Choroid plexus epithelial cell (primary cell): ENCODE results near the gene NALCN.

ENCODE experiments used
- DNase-seq: peaks from one replicate; pipeline ENCODE4 v3.0.0-alpha.2; 2010; ENCODE audit warnings: low read depth
- H3K4me3 ChIP-seq: 2 replicates; pipeline ENCODE4 v1.5.1; 2011; ENCODE audit warnings: low read depth, mild to moderate bottlenecking, control low read depth, low read length, moderate library complexity
- CTCF ChIP-seq: conservative IDR thresholded peaks from 2 replicates; pipeline ENCODE4 v1.5.1; 2011; ENCODE audit warnings: low read depth, mild to moderate bottlenecking, control low read depth, inconsistent platforms, low read length, moderate library complexity

The NALCN gene

GRCh38 chr13:101416181-101417042 lies at the start of gene NALCN:
TSS of gene NALCN (minus strand) at chr13:101416508. CDS start at chr13:101399126, 17,382 bp downstream.
- TF ChIP-seq CTCF: no peak
- peak; percentile 18 for DNase-seq
- H3K4me3 ChIP-seq: peak within 1 kb of the TSS; percentile 67

- no peak for DNase-seq
- TF ChIP-seq CTCF: no peak
- H3K4me3 ChIP-seq: no peak overlapping the region
Measured at GRCh38 chr13:101465877-101466276, 49.6 kb upstream of the NALCN start.

- no peak for DNase-seq
- H3K4me3 ChIP-seq: no peak overlapping the region
- TF ChIP-seq CTCF: no peak
Measured at GRCh38 chr13:101457176-101457575, 40.9 kb upstream of the NALCN start.

- peak; percentile 97 for DNase-seq
- H3K4me3 ChIP-seq: no peak overlapping the region
- no peak for TF ChIP-seq CTCF
Measured at GRCh38 chr13:101455863-101456262, 39.6 kb upstream of the NALCN start.

GRCh38 chr13:101454767-101455166 lies 38.5 kb upstream of the NALCN start:
- no peak for TF ChIP-seq CTCF
- peak overlapping the region; percentile 3 for H3K4me3 ChIP-seq
- DNase-seq: peak; percentile 40

GRCh38 chr13:101453784-101454201 lies 37.5 kb upstream of the NALCN start:
- peak; percentile 24 for TF ChIP-seq CTCF
- no peak for DNase-seq

More at GRCh38 chr13:101453784-101454201, 37.5 kb upstream of the NALCN start:
- peak overlapping the region; percentile 67 for H3K4me3 ChIP-seq
